ENCODE data around the gene CUX1. TPM values are rescaled to one million over a fixed set of nuclear protein-coding genes. Genes with fewer than 3 reads are reported as not detected.

CUX1 gene
- total and polyA plus RNA-seq, 2 donors (not counting 1 experiment from before 2014, with no cell fraction given) = 22.7 to 38.1 TPM

DNA sequence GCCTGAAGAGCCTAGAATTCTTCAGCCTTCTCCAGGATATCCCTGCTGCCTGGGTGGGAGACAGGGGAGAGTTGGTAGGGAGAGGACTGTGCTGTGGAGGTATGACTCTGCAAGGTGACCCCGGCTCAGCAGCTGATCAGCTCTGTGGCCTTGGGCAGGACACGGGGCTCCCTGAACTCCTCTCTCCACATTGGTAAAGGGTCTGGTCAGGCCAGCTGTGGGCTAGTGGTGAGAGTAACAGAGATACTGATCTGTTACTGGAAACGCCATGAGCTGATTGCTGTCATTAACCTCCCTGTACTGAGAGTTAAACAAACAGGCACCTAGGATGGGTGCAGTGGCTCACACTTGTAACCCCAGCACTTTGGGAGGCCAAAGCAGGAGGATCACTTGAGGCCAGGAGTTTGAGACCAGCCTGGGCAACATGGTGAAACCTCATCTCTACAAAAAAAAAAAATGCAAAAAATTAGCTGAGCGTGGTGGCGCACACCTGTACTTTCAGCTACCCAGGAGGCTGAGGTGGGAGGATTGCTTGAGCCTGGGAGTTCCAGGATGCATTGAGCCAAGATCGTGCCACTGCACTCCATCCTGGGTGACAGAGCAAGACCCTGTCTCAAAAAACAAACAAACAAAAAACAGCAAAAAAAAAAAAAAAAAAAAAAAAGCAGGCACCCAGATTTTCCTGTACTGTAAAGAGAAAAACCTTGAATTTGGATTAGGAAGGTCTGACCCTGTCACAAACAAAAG is 151.5 kb downstream of the CUX1 start:
- Histone ChIP-seq H3K27ac (ENCODE audit: insufficient read depth, low read length) (no peak overlapping the region), H3K4me1 (ENCODE audit: control insufficient read depth, extremely low read depth, insufficient read depth, low read length) (no peaks in the 10 kb centered on the region), H4K20me1 (ENCODE audit: control insufficient read depth, extremely low read depth, insufficient read depth, low read length) (no peaks in the 10 kb centered on the region), H2AFZ (ENCODE audit: low read length) (no peak overlapping the region), H3K36me3 (ENCODE audit: control insufficient read depth, insufficient read depth, low read length) (no peaks in the 10 kb centered on the region), H3K9me3 (ENCODE audit: control insufficient read depth, insufficient read depth, low read depth, low read length) (no peaks in the 10 kb centered on the region), H3K9ac (ENCODE audit: insufficient read depth, low read length) (no peak overlapping the region), H3K27me3 (ENCODE audit: control insufficient read depth, insufficient read depth, low read length) (no peaks in the 10 kb centered on the region), H3K79me2 (ENCODE audit: control insufficient read depth, insufficient read depth, low read length) (no peaks in the 10 kb centered on the region), H3K4me3 (replicated peaks in 1 of 4; ENCODE audit: control extremely low read depth in 1 of 4, insufficient read depth in 1 of 4, low read depth in 3 of 4, low read length in 4 of 4) (no peak overlapping the region), H3K4me2 (ENCODE audit: extremely low read depth, insufficient read depth, low read length) (no peak overlapping the region)
- DNase-seq (ENCODE audit: low read depth in 2 of 2) = no peak
- TF ChIP-seq EZH2 (IDR thresholded peaks at IDR 0.05; ENCODE audit: low read length, missing control alignments) = no peak
- TF ChIP-seq, protein P1, sequence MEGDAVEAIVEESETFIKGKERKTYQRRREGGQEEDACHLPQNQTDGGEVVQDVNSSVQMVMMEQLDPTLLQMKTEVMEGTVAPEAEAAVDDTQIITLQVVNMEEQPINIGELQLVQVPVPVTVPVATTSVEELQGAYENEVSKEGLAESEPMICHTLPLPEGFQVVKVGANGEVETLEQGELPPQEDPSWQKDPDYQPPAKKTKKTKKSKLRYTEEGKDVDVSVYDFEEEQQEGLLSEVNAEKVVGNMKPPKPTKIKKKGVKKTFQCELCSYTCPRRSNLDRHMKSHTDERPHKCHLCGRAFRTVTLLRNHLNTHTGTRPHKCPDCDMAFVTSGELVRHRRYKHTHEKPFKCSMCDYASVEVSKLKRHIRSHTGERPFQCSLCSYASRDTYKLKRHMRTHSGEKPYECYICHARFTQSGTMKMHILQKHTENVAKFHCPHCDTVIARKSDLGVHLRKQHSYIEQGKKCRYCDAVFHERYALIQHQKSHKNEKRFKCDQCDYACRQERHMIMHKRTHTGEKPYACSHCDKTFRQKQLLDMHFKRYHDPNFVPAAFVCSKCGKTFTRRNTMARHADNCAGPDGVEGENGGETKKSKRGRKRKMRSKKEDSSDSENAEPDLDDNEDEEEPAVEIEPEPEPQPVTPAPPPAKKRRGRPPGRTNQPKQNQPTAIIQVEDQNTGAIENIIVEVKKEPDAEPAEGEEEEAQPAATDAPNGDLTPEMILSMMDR (conservative IDR thresholded peaks at IDR 0.05 in 1 of 2, IDR thresholded peaks at IDR 0.05 in 1 of 2; ENCODE audit: low read depth in 1 of 2, low read length in 2 of 2) = no peak

DNA sequence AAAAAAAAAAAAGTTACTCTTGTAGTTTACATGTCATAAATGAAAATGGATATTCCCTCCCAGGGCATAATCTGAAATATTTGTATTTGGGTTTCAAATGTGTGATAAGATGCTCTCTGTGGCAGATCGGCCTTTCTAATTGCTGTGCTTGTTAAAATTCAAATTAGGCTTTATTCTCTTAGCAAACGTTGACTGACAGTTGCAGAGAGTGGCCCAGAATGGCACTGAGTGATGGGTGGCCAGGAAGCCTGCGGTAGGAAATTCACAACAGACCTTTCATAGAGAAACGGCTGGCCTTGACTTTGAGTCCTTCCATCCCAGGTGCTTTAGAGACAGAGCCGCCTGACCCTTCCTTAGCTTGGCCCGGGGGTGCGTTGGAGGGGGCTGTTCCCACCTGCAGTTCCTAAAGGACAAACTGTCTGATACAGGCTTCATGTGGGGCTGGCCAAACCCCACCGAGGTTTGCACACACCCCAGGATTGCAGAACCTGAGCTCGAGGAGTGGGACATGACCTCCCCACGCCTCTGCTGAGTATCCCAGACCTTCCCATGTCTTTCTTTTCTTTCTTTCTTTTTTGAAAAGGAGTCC is 152.7 kb downstream of the CUX1 start:
- Histone ChIP-seq H4K20me1 (ENCODE audit: control insufficient read depth, extremely low read depth, insufficient read depth, low read length) (no peaks in the 10 kb centered on the region), H3K79me2 (ENCODE audit: control insufficient read depth, insufficient read depth, low read length) (no peaks in the 10 kb centered on the region), H3K4me3 (replicated peaks in 1 of 4; ENCODE audit: control extremely low read depth in 1 of 4, insufficient read depth in 1 of 4, low read depth in 3 of 4, low read length in 4 of 4) (no peak overlapping the region), H3K9me3 (ENCODE audit: control insufficient read depth, insufficient read depth, low read depth, low read length) (no peaks in the 10 kb centered on the region), H3K36me3 (ENCODE audit: control insufficient read depth, insufficient read depth, low read length) (no peaks in the 10 kb centered on the region), H3K4me1 (ENCODE audit: control insufficient read depth, extremely low read depth, insufficient read depth, low read length) (no peaks in the 10 kb centered on the region), H3K27ac (ENCODE audit: insufficient read depth, low read length) (no peak overlapping the region), H3K4me2 (ENCODE audit: extremely low read depth, insufficient read depth, low read length) (no peak overlapping the region), H3K27me3 (ENCODE audit: control insufficient read depth, insufficient read depth, low read length) (no peaks in the 10 kb centered on the region), H2AFZ (ENCODE audit: low read length) (no peak overlapping the region), H3K9ac (ENCODE audit: insufficient read depth, low read length) (no peak overlapping the region)
- DNase-seq (ENCODE audit: low read depth in 2 of 2) = no peak
- TF ChIP-seq, protein P1 (conservative IDR thresholded peaks at IDR 0.05 in 1 of 2, IDR thresholded peaks at IDR 0.05 in 1 of 2; ENCODE audit: low read depth in 1 of 2, low read length in 2 of 2) = no peak
- TF ChIP-seq EZH2 (IDR thresholded peaks at IDR 0.05; ENCODE audit: low read length, missing control alignments) = no peak

DNA sequence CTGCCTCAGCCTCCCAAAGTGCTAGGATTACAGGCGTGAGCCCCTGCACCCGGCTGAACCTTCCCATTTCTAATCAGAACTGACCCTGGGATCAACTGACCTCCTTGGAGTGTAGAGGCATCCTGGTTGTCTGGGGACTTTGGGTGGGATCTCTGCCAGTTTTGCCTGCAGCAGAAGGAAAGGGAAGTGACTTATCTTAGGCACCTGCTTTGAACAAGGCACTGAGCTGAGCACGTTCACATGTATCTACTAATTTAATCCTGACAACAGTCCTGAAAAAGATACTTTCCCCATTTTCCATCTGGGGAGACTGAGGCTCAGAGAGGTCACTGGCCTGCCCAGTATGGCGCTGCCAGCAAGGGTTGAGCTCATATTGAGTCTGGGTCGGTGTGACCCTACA is 153.4 kb downstream of the CUX1 start:
- no peak overlapping the region for H2AFZ ChIP-seq (ENCODE audit: low read length)
- no peak overlapping the region for H3K4me3 ChIP-seq (replicated peaks in 1 of 4; ENCODE audit: control extremely low read depth in 1 of 4, insufficient read depth in 1 of 4, low read depth in 3 of 4, low read length in 4 of 4)
- no peaks in the 10 kb centered on the region for H3K79me2 ChIP-seq (ENCODE audit: control insufficient read depth, insufficient read depth, low read length)
- no peaks in the 10 kb centered on the region for H3K27me3 ChIP-seq (ENCODE audit: control insufficient read depth, insufficient read depth, low read length)
- no peak overlapping the region for H3K27ac ChIP-seq (ENCODE audit: insufficient read depth, low read length)
- no peaks in the 10 kb centered on the region for H4K20me1 ChIP-seq (ENCODE audit: control insufficient read depth, extremely low read depth, insufficient read depth, low read length)
- no peaks in the 10 kb centered on the region for H3K9me3 ChIP-seq (ENCODE audit: control insufficient read depth, insufficient read depth, low read depth, low read length)
- no peak for TF ChIP-seq EZH2 (IDR thresholded peaks at IDR 0.05; ENCODE audit: low read length, missing control alignments)
- TF ChIP-seq, protein P1 (conservative IDR thresholded peaks at IDR 0.05 in 1 of 2, IDR thresholded peaks at IDR 0.05 in 1 of 2; ENCODE audit: low read depth in 1 of 2, low read length in 2 of 2) = no peak
- H3K9ac ChIP-seq (ENCODE audit: insufficient read depth, low read length) = no peak overlapping the region
- H3K4me2 ChIP-seq (ENCODE audit: extremely low read depth, insufficient read depth, low read length) = no peak overlapping the region
- no peaks in the 10 kb centered on the region for H3K4me1 ChIP-seq (ENCODE audit: control insufficient read depth, extremely low read depth, insufficient read depth, low read length)
- DNase-seq (ENCODE audit: low read depth in 2 of 2) = no peak
- no peaks in the 10 kb centered on the region for H3K36me3 ChIP-seq (ENCODE audit: control insufficient read depth, insufficient read depth, low read length)

Measured in fibroblast of lung (primary cell).